OCI-LY1 (cell line): ENCODE results near the gene DOK6.

ENCODE experiments used
- H2AFZ ChIP-seq: fragments of 200-600 bp; sonication (generic), shearing (Covaris generic); 2 replicates; pipeline ENCODE4 v1.6.0; 2014; ENCODE audit warnings: antibody characterized with exemption, mild to moderate bottlenecking, low read length
- H3F3A ChIP-seq: fragments of 200-600 bp; sonication (generic), shearing (Covaris generic); 2 replicates; pipeline ENCODE4 v1.6.0; 2014; ENCODE audit warnings: mild to moderate bottlenecking, antibody characterized with exemption, low read length, moderate library complexity; ENCODE audit not compliant: insufficient read depth
- H3K27ac ChIP-seq: fragments of 200-600 bp; sonication (generic); 2 replicates; pipeline ENCODE4 v1.5.1; 2014; ENCODE audit warnings: low read length, mixed run types, mild to moderate bottlenecking, low read depth; ENCODE audit not compliant: poor library complexity, severe bottlenecking
- H3K27me3 ChIP-seq: fragments of 200-600 bp; sonication (generic); 2 replicates; pipeline ENCODE4 v1.6.0; 2014; ENCODE audit warnings: antibody characterized with exemption, mild to moderate bottlenecking, low read length, moderate library complexity; ENCODE audit not compliant: insufficient read depth
- H3K36me3 ChIP-seq: fragments of 200-600 bp; sonication (generic); 2 replicates; pipeline ENCODE4 v1.6.1; 2014; ENCODE audit warnings: mild to moderate bottlenecking, antibody characterized with exemption, low read length, moderate library complexity, mixed read lengths; ENCODE audit not compliant: insufficient read depth
- H3K4me1 ChIP-seq: fragments of 200-600 bp; sonication (generic); 2 replicates; pipeline ENCODE4 v1.5.1; 2014; ENCODE audit warnings: mild to moderate bottlenecking, low read length, moderate library complexity; ENCODE audit not compliant: insufficient read depth, severe bottlenecking
- H3K4me2 ChIP-seq: fragments of 200-600 bp; sonication (generic), shearing (Covaris generic); 2 replicates; pipeline ENCODE4 v1.6.1; 2014; ENCODE audit warnings: low read length
- H3K4me3 ChIP-seq: fragments of 200-600 bp; sonication (generic); 2 replicates; pipeline ENCODE4 v1.5.1; 2014; ENCODE audit warnings: low read length, low read depth, mild to moderate bottlenecking, mixed read lengths; ENCODE audit not compliant: poor library complexity, severe bottlenecking
- H3K79me2 ChIP-seq: fragments of 200-600 bp; shearing (Covaris generic); 2 replicates; pipeline ENCODE4 v1.6.1; 2016; ENCODE audit warnings: mixed run types, low read length, mixed read lengths; ENCODE audit not compliant: insufficient read depth
- H3K9ac ChIP-seq: fragments of 200-600 bp; sonication (generic), shearing (Covaris generic); 2 replicates; pipeline ENCODE4 v1.6.1; 2014; ENCODE audit warnings: mild to moderate bottlenecking, low read length, mixed read lengths
- H3K9me2 ChIP-seq: fragments of 200-600 bp; sonication (generic), shearing (Covaris generic); 2 replicates; pipeline ENCODE4 v1.6.1; 2014; ENCODE audit warnings: low read depth, mild to moderate bottlenecking, low read length, mixed read lengths
- H3K9me3 ChIP-seq: fragments of 200-600 bp; shearing (Covaris generic); 2 replicates; pipeline ENCODE4 v1.6.1; 2014; ENCODE audit warnings: low read length, mixed read lengths
- H4K20me1 ChIP-seq: fragments of 200-600 bp; sonication (generic), shearing (Covaris generic); 2 replicates; pipeline ENCODE4 v1.6.0; 2016; ENCODE audit warnings: mild to moderate bottlenecking, low read length; ENCODE audit not compliant: insufficient read depth
- EZH2 ChIP-seq: fragments of 200-600 bp; sonication (generic), shearing (Covaris generic); IDR thresholded peaks from 2 replicates; pipeline ENCODE4 v1.8.0; 2017; ENCODE audit warnings: borderline replicate concordance, mixed run types, mild to moderate bottlenecking, antibody characterized with exemption, low read length, moderate library complexity, mixed read lengths
- TF ChIP-seq, protein P1 (sequence below): fragments of 200-600 bp; sonication (generic), shearing (Covaris generic); IDR thresholded peaks from 2 replicates; pipeline ENCODE4 v1.5.1; 2017; ENCODE audit warnings: mild to moderate bottlenecking, antibody characterized with exemption, low read length, moderate library complexity, mixed read lengths

DOK6 gene

DNA sequence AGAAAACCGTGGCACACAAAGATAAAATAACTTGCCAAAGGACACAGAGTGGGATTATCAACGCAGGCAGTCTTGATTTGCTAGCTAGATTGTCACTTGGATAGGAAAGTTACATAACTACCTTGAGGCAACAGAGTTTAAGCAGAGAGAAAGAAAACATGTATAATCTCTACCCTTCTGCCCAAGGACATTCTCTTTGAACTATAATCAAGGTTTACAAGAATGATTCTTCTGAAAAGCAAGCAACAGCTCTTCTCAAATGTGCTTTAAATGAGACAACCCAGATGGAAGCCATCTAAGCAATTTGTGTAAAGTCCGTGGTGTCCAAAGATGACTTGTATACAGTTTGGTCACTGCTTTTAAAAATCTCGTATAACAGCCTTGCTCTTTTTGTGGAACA is 369.6 kb downstream of the DOK6 start:
- no peak overlapping the region for H3K27ac ChIP-seq
- H3F3A ChIP-seq: no peaks in the 10 kb centered on the region
- no peak overlapping the region for H2AFZ ChIP-seq
- H3K4me3 ChIP-seq: no peak overlapping the region
- H3K9ac ChIP-seq: no peak overlapping the region
- H3K79me2 ChIP-seq: no peaks in the 10 kb centered on the region
- H4K20me1 ChIP-seq: no peaks in the 10 kb centered on the region
- no peaks in the 10 kb centered on the region for H3K9me3 ChIP-seq
- H3K9me2 ChIP-seq: no peaks in the 10 kb centered on the region
- no peak overlapping the region for H3K4me2 ChIP-seq
- no peaks in the 10 kb centered on the region for H3K27me3 ChIP-seq
- H3K4me1 ChIP-seq: no peaks in the 10 kb centered on the region
- no peak for TF ChIP-seq EZH2
- TF ChIP-seq, protein P1, sequence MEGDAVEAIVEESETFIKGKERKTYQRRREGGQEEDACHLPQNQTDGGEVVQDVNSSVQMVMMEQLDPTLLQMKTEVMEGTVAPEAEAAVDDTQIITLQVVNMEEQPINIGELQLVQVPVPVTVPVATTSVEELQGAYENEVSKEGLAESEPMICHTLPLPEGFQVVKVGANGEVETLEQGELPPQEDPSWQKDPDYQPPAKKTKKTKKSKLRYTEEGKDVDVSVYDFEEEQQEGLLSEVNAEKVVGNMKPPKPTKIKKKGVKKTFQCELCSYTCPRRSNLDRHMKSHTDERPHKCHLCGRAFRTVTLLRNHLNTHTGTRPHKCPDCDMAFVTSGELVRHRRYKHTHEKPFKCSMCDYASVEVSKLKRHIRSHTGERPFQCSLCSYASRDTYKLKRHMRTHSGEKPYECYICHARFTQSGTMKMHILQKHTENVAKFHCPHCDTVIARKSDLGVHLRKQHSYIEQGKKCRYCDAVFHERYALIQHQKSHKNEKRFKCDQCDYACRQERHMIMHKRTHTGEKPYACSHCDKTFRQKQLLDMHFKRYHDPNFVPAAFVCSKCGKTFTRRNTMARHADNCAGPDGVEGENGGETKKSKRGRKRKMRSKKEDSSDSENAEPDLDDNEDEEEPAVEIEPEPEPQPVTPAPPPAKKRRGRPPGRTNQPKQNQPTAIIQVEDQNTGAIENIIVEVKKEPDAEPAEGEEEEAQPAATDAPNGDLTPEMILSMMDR: no peak
- H3K36me3 ChIP-seq: no peaks in the 10 kb centered on the region

DNA sequence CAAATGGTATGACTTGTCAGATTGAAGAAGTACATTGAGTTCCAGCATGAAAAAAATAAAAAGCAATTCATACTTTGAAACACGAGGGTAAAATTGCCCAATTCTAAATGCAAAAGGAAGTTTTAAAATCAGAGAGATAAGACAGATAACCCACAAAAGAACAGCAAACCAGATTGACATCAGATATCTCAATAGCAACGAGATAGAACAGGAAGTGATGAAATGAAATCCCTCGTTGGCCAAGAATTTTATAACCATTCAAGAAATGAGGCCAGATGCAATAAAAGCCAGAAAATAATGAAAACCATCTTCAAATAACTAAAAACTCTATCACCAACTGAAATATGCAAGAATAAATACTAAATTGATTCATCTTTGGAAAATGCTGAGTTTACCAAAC is 374.1 kb downstream of the DOK6 start:
- no peak for TF ChIP-seq EZH2
- TF ChIP-seq, protein P1: no peak
- no peaks in the 10 kb centered on the region for H3F3A ChIP-seq
- H3K79me2 ChIP-seq: no peaks in the 10 kb centered on the region
- H3K4me1 ChIP-seq: no peaks in the 10 kb centered on the region
- H3K9me3 ChIP-seq: no peaks in the 10 kb centered on the region
- H3K9ac ChIP-seq: no peak overlapping the region
- no peaks in the 10 kb centered on the region for H3K27me3 ChIP-seq
- H2AFZ ChIP-seq: no peak overlapping the region
- H3K9me2 ChIP-seq: no peaks in the 10 kb centered on the region
- no peak overlapping the region for H3K27ac ChIP-seq
- H3K4me3 ChIP-seq: no peak overlapping the region
- no peaks in the 10 kb centered on the region for H3K36me3 ChIP-seq
- no peak overlapping the region for H3K4me2 ChIP-seq
- no peaks in the 10 kb centered on the region for H4K20me1 ChIP-seq

DNA sequence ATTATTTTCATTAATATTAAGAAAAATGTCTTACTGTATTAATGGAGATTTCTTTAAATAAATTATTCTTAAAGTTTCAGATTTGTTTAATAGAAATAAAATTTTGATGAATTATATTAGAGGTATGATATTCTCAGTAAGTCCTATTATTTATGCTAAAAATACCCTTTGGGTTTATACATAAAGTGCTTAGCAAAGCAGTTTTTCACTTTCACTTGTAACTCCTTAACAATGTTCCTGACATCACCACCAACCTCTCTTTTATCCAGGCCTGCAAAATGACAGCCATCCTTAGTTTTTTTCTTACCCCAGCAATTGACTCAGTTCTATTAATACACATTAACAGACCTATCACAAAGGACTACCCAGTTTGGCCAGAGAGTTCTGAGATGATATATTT is 376.6 kb downstream of the DOK6 start:
- H2AFZ ChIP-seq: no peak overlapping the region
- TF ChIP-seq, protein P1: no peak
- TF ChIP-seq EZH2: no peak
- H3K9ac ChIP-seq: no peak overlapping the region
- no peaks in the 10 kb centered on the region for H3K36me3 ChIP-seq
- no peaks in the 10 kb centered on the region for H4K20me1 ChIP-seq
- H3K27ac ChIP-seq: no peak overlapping the region
- no peaks in the 10 kb centered on the region for H3K79me2 ChIP-seq
- no peak overlapping the region for H3K4me2 ChIP-seq
- no peaks in the 10 kb centered on the region for H3F3A ChIP-seq
- no peaks in the 10 kb centered on the region for H3K9me2 ChIP-seq
- no peaks in the 10 kb centered on the region for H3K27me3 ChIP-seq
- H3K4me3 ChIP-seq: no peak overlapping the region
- no peaks in the 10 kb centered on the region for H3K9me3 ChIP-seq
- H3K4me1 ChIP-seq: no peaks in the 10 kb centered on the region
